SU-DHL-6 (cell line): Measurements from ENCODE around the gene SNX17.

Experiments
- EZH2phosphoT487 ChIP-seq: fragments of 200-600 bp; sonication (generic), shearing (Covaris generic); conservative IDR thresholded peaks from 2 replicates; pipeline ENCODE4 v1.6.1; 2018; ENCODE audit warnings: mild to moderate bottlenecking, antibody characterized with exemption, low read length, moderate library complexity, mixed read lengths
- TF ChIP-seq, protein P1 (sequence below): fragments of 200-600 bp; sonication (generic); IDR thresholded peaks from one replicate; pipeline ENCODE4 v1.5.1; 2017; ENCODE audit warnings: antibody characterized with exemption, mild to moderate bottlenecking, low read length, moderate library complexity; ENCODE audit not compliant: insufficient read depth, poor library complexity, severe bottlenecking

DNA sequence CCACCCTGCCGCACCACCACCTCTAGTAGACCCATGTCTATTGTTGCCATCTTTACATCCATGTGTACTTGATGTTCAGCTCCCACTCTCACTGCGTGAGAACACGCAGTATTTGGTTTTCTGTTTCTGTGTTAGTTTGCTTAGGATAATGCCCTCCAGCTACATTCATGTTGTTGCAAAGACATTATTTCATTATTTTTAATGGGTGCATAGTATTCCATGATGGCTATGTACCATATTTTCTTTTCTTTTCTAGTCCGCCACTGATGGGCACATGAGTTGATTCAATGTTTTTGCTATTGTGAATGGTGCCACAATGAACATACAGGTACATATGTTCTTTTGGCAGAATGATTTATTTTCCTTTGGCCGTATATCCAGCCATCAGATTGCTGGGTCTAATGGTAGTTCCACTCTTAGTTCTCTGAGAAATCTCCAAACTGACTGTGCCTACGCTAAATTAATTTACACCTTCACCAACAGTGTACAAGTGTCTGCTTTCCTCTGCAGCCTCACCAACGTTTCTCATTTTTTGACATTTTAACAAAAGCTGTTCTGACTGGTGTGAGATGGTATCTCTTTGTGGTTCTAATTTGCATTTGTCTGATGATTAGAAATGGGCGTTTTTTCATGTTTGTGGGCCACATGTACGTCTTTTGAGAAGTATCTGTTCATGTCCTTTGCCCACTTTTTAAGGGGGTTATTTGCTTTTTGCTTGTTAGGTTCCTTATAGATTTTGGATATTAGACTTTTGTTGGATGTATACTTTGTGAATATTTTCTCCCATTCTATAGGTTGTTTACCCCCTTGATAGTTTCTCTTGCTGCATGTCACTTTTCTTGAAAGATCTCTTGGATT lies 20.6 kb downstream of the SNX17 start:
- TF ChIP-seq, protein P1, sequence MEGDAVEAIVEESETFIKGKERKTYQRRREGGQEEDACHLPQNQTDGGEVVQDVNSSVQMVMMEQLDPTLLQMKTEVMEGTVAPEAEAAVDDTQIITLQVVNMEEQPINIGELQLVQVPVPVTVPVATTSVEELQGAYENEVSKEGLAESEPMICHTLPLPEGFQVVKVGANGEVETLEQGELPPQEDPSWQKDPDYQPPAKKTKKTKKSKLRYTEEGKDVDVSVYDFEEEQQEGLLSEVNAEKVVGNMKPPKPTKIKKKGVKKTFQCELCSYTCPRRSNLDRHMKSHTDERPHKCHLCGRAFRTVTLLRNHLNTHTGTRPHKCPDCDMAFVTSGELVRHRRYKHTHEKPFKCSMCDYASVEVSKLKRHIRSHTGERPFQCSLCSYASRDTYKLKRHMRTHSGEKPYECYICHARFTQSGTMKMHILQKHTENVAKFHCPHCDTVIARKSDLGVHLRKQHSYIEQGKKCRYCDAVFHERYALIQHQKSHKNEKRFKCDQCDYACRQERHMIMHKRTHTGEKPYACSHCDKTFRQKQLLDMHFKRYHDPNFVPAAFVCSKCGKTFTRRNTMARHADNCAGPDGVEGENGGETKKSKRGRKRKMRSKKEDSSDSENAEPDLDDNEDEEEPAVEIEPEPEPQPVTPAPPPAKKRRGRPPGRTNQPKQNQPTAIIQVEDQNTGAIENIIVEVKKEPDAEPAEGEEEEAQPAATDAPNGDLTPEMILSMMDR: no peak
- no peak for TF ChIP-seq EZH2phosphoT487
